ENCODE measurements around the gene TENM4. TPM values are rescaled to one million over a fixed set of nuclear protein-coding genes. Genes with fewer than 3 reads are reported as not detected.

The TENM4 gene
- total and polyA plus RNA-seq, 2 of the 13 experiments (the other 11 are each of a cell fraction or from before 2014, with no cell fraction given), result not detected

DNA sequence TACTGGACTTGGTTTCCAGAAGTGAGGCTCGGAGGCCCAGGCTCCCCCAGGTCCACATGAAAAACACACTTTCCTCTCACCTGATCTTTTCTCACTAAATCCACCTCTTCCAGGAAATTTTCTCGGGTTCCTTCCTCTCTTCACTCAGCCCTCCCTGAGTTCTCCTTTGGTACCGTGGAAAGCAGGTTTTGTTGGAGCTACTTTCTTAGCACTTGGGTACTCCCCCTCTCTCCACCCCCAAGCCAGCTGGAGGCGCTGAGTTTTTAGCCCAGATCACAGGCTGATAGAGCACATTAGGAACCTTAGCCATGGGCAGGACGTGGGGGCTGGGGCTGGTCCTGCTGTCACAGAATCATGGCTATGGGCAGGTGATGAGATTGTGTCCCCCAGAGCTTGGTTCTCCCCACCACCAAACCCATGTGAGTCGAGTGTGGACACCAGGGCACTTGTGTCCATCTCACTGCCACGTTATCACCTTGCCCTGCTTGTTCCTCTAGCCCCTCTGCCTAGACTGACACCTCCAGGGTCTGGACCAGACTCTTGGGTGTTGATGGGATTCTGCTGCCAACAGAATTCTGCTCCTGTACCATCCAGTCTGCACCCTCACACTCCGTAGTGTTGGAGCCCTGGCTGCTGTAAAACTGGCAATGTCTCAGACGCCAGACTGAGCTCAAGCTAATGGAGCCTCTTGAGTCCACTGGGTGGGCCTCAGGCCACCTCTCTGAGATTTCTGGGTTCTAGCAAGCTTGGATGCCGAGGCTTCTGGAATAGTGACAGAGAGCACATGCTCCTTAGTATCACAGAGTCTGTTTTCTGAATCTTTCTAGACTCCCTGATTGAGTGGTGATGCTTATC lies 791.2 kb downstream of the TENM4 start (continued):
- TF ChIP-seq SMYD3 (CRISPR knock-in tag; IDR thresholded peaks at IDR 0.05) (no peak), CREB1 (IDR thresholded peaks at IDR 0.05) (no peak), CREB1 (CRISPR knock-in tag; IDR thresholded peaks at IDR 0.05) (no peak), ZNF20 (CRISPR knock-in tag; IDR thresholded peaks at IDR 0.05) (no peak), MATR3 (CRISPR knock-in tag; IDR thresholded peaks at IDR 0.05) (no peak), ZNF891 (CRISPR knock-in tag; IDR thresholded peaks at IDR 0.05) (no peak)
- TF ChIP-seq, protein P1, sequence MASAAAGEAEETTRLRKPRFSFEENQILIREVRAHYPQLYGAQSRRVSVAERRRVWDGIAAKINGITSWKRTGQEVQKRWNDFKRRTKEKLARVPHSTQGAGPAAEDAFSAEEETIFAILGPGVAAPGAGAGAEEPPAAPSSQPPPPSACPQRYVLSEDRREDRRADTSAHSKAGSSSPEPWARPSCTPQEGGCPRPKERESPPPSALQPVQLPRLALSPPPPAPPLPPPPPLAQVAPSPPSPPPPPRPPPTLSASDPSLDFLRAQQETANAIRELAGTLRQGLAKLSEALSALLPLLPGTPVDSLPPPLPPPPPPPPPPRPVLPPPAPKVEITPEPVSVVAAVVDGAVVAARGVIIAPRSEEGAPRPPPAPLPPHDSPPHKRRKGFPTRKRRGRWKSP (CRISPR knock-in tag; IDR thresholded peaks at IDR 0.05), result no peak
- TF ChIP-seq, protein P2, sequence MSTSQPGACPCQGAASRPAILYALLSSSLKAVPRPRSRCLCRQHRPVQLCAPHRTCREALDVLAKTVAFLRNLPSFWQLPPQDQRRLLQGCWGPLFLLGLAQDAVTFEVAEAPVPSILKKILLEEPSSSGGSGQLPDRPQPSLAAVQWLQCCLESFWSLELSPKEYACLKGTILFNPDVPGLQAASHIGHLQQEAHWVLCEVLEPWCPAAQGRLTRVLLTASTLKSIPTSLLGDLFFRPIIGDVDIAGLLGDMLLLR (CRISPR knock-in tag; IDR thresholded peaks at IDR 0.05), result no peak
- TF ChIP-seq, protein P3, sequence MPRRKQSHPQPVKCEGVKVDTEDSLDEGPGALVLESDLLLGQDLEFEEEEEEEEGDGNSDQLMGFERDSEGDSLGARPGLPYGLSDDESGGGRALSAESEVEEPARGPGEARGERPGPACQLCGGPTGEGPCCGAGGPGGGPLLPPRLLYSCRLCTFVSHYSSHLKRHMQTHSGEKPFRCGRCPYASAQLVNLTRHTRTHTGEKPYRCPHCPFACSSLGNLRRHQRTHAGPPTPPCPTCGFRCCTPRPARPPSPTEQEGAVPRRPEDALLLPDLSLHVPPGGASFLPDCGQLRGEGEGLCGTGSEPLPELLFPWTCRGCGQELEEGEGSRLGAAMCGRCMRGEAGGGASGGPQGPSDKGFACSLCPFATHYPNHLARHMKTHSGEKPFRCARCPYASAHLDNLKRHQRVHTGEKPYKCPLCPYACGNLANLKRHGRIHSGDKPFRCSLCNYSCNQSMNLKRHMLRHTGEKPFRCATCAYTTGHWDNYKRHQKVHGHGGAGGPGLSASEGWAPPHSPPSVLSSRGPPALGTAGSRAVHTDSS (CRISPR knock-in tag; conservative IDR thresholded peaks at IDR 0.05), result no peak

All from HepG2 (cell line).